HepG2 (cell line): ENCODE results near the gene MAPRE3. TPM values are rescaled to one million over a fixed set of nuclear protein-coding genes. Genes with fewer than 3 reads are reported as not detected.

Experiments used
- ARNTL ChIP-seq: sonication (generic); formaldehyde crosslinking; IDR thresholded peaks from 2 replicates; pipeline ENCODE4 v1.4.0; 2020; ENCODE audit warnings: mild to moderate bottlenecking, missing genetic modification reagents
- MEIS1 ChIP-seq: sonication (generic); formaldehyde crosslinking; IDR thresholded peaks from 2 replicates; pipeline ENCODE4 v1.9.0; 2021; ENCODE audit warnings: mild to moderate bottlenecking, missing genetic modification reagents, moderate library complexity, borderline replicate concordance
- NR3C1 ChIP-seq: sonication (generic); formaldehyde crosslinking; IDR thresholded peaks from 2 replicates; pipeline ENCODE4 v1.4.0; 2020; ENCODE audit warnings: missing genetic modification reagents
- RFX1 ChIP-seq: fragments of 450-650 bp; IDR thresholded peaks from 2 replicates; pipeline ENCODE4 v1.6.1; 2017
- SMAD3 ChIP-seq: sonication (generic); formaldehyde crosslinking; IDR thresholded peaks from 2 replicates; pipeline ENCODE4 v1.4.0; 2020; ENCODE audit warnings: missing genetic modification reagents
- TFE3 ChIP-seq: IDR thresholded peaks from 2 replicates; pipeline ENCODE4 v1.6.1; 2016
- ZBTB40 ChIP-seq, 2 experiments: fragments of 450-650 bp in 1 of 2; sonication (generic) in 1 of 2; formaldehyde crosslinking in 1 of 2; IDR thresholded peaks; 2 replicates each; pipeline versions ENCODE4 v1.6.1 to v1.8.0; 2016 to 2022; ENCODE audit warnings: antibody characterized with exemption in 1 of 2, mild to moderate bottlenecking in 1 of 2, missing genetic modification reagents in 1 of 2
- ZNF407 ChIP-seq: sonication (generic); formaldehyde crosslinking; IDR thresholded peaks from one replicate; pipeline ENCODE4 v1.5.1; 2020; ENCODE audit warnings: mild to moderate bottlenecking, missing genetic modification reagents; ENCODE audit errors: not compliant biosample characterization
- ZNF530 ChIP-seq: sonication (generic); formaldehyde crosslinking; IDR thresholded peaks from 2 replicates; pipeline ENCODE4 v1.5.0; 2020; ENCODE audit warnings: low read depth, mild to moderate bottlenecking, missing genetic modification reagents
- polyA plus RNA-seq, 8 experiments: library from polyadenylated mRNA; depleted of rRNA in 3 of 8; stranded (reverse) in 7 of 8; unstranded in 1 of 8; fragments of >200 nt; fragmentation: Illumina TruSeq in 4 of 8; extraction: Trizol in 4 of 8; gene quantifications; 2 replicates each; pipeline versions ENCODE4 v1.2.1 to v1.2.3, GENCODE V29; 2011 to 2016; ENCODE audit warnings: low read depth in 4 of 8, missing spikeins in 1 of 8, mixed read lengths in 1 of 8; ENCODE audit not compliant: insufficient read depth in 1 of 8
- total RNA-seq, 5 experiments: library from RNA; depleted of rRNA; stranded (reverse); fragments of >200 nt; fragmentation: Illumina TruSeq; extraction: Trizol; gene quantifications; 2 replicates each; pipeline ENCODE4 v1.2.3, GENCODE V29; 2016; ENCODE audit warnings: low read depth in 1 of 5

Gene MAPRE3
- total and polyA plus RNA-seq, 2 of the 13 experiments (the other 11 are each of a cell fraction or from before 2014, with no cell fraction given), result 0.31 to 0.91 TPM

GRCh38 chr2:27032495-27033252, 62.2 kb downstream of the MAPRE3 start, which contains the start of gene TMEM214 (continued):
- TF ChIP-seq ZNF407 (CRISPR knock-in tag), result peak; percentile 81
- no peak for TF ChIP-seq ZNF530 (CRISPR knock-in tag)
- no peak for TF ChIP-seq RFX1
- peak; percentile 66; the same call in 1 of the 2 replicates for TF ChIP-seq ARNTL (CRISPR knock-in tag)
- 0 out of 2 replicates have a peak, but pooled peaks have one; percentile 42 for TF ChIP-seq TFE3 (CRISPR knock-in tag)
- no peak; the same call in none of the 2 replicates for TF ChIP-seq MEIS1 (CRISPR knock-in tag)
- TF ChIP-seq ZBTB40 (IDR thresholded peaks at IDR 0.05), result no peak
- TF ChIP-seq ZBTB40 (CRISPR knock-in tag; IDR thresholded peaks at IDR 0.05), result no peak; the same call in none of the 2 replicates
- no peak for TF ChIP-seq SMAD3 (CRISPR knock-in tag)
- no peak for TF ChIP-seq NR3C1 (CRISPR knock-in tag)
